ENCODE results near the gene PTTG1IP. TPM values are rescaled to one million over a fixed set of nuclear protein-coding genes. Genes with fewer than 3 reads are reported as not detected.

Gene PTTG1IP
- total and polyA plus RNA-seq, 2 donors (not counting 1 experiment from before 2014, with no cell fraction given) = 30.7 to 58.6 TPM

DNA sequence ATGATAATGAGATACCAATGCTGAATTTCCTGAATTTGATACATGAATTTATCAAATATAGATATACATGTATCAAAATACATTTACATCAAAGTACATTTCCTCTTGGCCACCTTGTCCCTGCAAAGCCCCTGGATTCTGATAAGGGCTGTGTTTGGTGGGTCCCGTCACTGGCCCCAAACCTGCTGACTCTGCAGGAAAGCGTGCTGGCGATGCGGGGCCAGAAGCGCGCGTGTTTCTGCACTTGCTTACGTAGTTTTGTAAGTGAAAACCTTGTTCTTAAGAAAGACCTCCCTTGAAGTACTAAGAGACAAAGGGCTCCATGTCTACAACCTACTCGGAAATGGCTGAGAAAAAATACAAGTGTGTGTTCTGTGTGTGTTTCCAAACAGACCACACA, 36.2 kb upstream of the PTTG1IP start:
- DNase-seq = no peak
- Histone ChIP-seq H3K9ac (ENCODE audit: low read length) (no peak overlapping the region), H3K27ac (ENCODE audit: low read length in 2 of 2) (peak overlapping the region in 1 of 2 donors; percentile 83), H3K27me3 (replicated peaks in 1 of 4; ENCODE audit: control extremely low read depth in 1 of 4, control insufficient read depth in 3 of 4, insufficient read depth in 4 of 4, low read length in 3 of 4) (no peaks in the 10 kb centered on the region), H3K4me3 (ENCODE audit: control extremely low read depth in 1 of 5, extremely low read depth in 1 of 5, insufficient read depth in 1 of 5, low read depth in 2 of 5, low read length in 4 of 5) (no peak overlapping the region), H3K4me2 (replicated peaks; ENCODE audit: low read depth, low read length, poor library complexity, severe bottlenecking) (no peak overlapping the region), H3K79me2 (ENCODE audit: control insufficient read depth, insufficient read depth, low read length) (peaks cover 95% of the 10 kb centered on the region), H4K20me1 (ENCODE audit: control insufficient read depth, insufficient read depth, low read length, poor library complexity, severe bottlenecking) (peaks cover 49% of the 10 kb centered on the region), H3K9me3 (ENCODE audit: control extremely low read depth in 1 of 3, control insufficient read depth in 2 of 3, insufficient read depth in 1 of 3, low read length in 2 of 3) (no peaks in the 10 kb centered on the region), H3K36me3 (replicated peaks in 1 of 2; ENCODE audit: control extremely low read depth in 1 of 2, control insufficient read depth in 1 of 2, extremely low read depth in 1 of 2, insufficient read depth in 2 of 2, low read length in 1 of 2) (peaks cover 0 to 38% of the 10 kb centered on the region in 2 experiments), H3K4me1 (ENCODE audit: control insufficient read depth in 2 of 2, insufficient read depth in 2 of 2, low read length in 2 of 2) (peaks cover 64 to 78% of the 10 kb centered on the region in 2 donors), H2AFZ (ENCODE audit: insufficient read depth, low read depth, low read length, poor library complexity, severe bottlenecking) (no peak overlapping the region)
- Mint-ChIP-seq H3K27me3 (no peaks in the 10 kb centered on the region), H3K9me3 (ENCODE audit: insufficient read depth) (no peaks in the 10 kb centered on the region), H3K4me1 (peaks cover 70% of the 10 kb centered on the region), H3K4me3 (peak overlapping the region; percentile 2), H3K27ac (peak overlapping the region; percentile 74)
- CTCF ChIA-PET = interaction anchor here (10.1 kb wide), 1 partner anchor 22 kb away, joined by 108 read pairs; no protein-coding TSS in a partner anchor
- ATAC-seq (ENCODE audit: low read depth) = no peak
- WGBS (ENCODE audit: insufficient coverage) = 100% methylated on average over 2 of the region's 9 CpGs
- intact Hi-C loops (cut with micrococcal nuclease) = loop anchor here (2.0 kb wide), 2 partner anchors 17 to 21 kb away; no protein-coding TSS in a partner anchor
- TF ChIP-seq, protein P1, sequence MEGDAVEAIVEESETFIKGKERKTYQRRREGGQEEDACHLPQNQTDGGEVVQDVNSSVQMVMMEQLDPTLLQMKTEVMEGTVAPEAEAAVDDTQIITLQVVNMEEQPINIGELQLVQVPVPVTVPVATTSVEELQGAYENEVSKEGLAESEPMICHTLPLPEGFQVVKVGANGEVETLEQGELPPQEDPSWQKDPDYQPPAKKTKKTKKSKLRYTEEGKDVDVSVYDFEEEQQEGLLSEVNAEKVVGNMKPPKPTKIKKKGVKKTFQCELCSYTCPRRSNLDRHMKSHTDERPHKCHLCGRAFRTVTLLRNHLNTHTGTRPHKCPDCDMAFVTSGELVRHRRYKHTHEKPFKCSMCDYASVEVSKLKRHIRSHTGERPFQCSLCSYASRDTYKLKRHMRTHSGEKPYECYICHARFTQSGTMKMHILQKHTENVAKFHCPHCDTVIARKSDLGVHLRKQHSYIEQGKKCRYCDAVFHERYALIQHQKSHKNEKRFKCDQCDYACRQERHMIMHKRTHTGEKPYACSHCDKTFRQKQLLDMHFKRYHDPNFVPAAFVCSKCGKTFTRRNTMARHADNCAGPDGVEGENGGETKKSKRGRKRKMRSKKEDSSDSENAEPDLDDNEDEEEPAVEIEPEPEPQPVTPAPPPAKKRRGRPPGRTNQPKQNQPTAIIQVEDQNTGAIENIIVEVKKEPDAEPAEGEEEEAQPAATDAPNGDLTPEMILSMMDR (IDR thresholded peaks at IDR 0.05) = no peak
- TF ChIP-seq EZH2 (IDR thresholded peaks at IDR 0.05; ENCODE audit: borderline replicate concordance, insufficient read depth, low read depth, low read length, poor library complexity, severe bottlenecking) = no peak
- POLR2A ChIA-PET = interaction anchor here (0.6 kb wide), 1 partner anchor 120 kb away, joined by 5 read pairs; no protein-coding TSS in a partner anchor

DNA sequence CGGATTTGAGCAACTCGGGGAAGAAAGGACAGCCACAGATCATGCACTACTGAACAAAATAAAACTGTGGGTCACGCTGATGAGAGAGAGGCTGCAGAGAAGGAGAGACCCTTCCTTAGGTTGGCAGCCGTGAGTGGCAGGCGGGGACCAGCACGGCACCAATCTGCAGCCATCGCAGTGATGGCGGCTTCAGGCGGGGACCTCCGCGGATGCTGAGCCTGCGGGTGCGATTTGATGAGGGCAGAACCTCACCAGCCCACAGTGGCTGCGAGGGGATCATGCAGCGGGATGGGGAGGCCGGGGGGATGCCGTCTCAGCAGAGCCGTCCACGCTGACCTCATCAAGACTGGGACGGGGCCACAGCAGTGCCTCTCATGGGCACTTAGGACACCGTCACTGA, 35.4 kb upstream of the PTTG1IP start:
- no peak overlapping the region for H3K4me3 ChIP-seq (ENCODE audit: control extremely low read depth in 1 of 5, extremely low read depth in 1 of 5, insufficient read depth in 1 of 5, low read depth in 2 of 5, low read length in 4 of 5)
- H3K9me3 ChIP-seq (ENCODE audit: control extremely low read depth in 1 of 3, control insufficient read depth in 2 of 3, insufficient read depth in 1 of 3, low read length in 2 of 3) = no peaks in the 10 kb centered on the region
- Mint-ChIP-seq H3K27ac (peak overlapping the region; percentile 67), H3K27me3 (no peaks in the 10 kb centered on the region), H3K9me3 (ENCODE audit: insufficient read depth) (no peaks in the 10 kb centered on the region), H3K4me1 (peaks cover 69% of the 10 kb centered on the region), H3K4me3 (no peak overlapping the region)
- ChIA-PET POLR2A (no interaction called here), CTCF (interaction anchor here (2.3 kb wide), 2 partner anchors 16 to 25 kb away, joined by 6 to 8 read pairs; no protein-coding TSS in a partner anchor)
- peaks cover 94% of the 10 kb centered on the region for H3K79me2 ChIP-seq (ENCODE audit: control insufficient read depth, insufficient read depth, low read length)
- H4K20me1 ChIP-seq (ENCODE audit: control insufficient read depth, insufficient read depth, low read length, poor library complexity, severe bottlenecking) = peaks cover 57% of the 10 kb centered on the region
- no peak for ATAC-seq (ENCODE audit: low read depth)
- H2AFZ ChIP-seq (ENCODE audit: insufficient read depth, low read depth, low read length, poor library complexity, severe bottlenecking) = no peak overlapping the region
- intact Hi-C loops (cut with micrococcal nuclease) = no loop called here
- no peak overlapping the region for H3K9ac ChIP-seq (ENCODE audit: low read length)
- H3K27me3 ChIP-seq (replicated peaks in 1 of 4; ENCODE audit: control extremely low read depth in 1 of 4, control insufficient read depth in 3 of 4, insufficient read depth in 4 of 4, low read length in 3 of 4) = no peaks in the 10 kb centered on the region
- 99% methylated on average over 21 of the region's 21 CpGs for WGBS (ENCODE audit: insufficient coverage)
- no peak overlapping the region for H3K27ac ChIP-seq (ENCODE audit: low read length in 2 of 2)
- peaks cover 56 to 73% of the 10 kb centered on the region in 2 donors for H3K4me1 ChIP-seq (ENCODE audit: control insufficient read depth in 2 of 2, insufficient read depth in 2 of 2, low read length in 2 of 2)
- TF ChIP-seq EZH2 (IDR thresholded peaks at IDR 0.05; ENCODE audit: borderline replicate concordance, insufficient read depth, low read depth, low read length, poor library complexity, severe bottlenecking) = no peak
- TF ChIP-seq, protein P1 (IDR thresholded peaks at IDR 0.05) = no peak
- peaks cover 3 to 46% of the 10 kb centered on the region in 2 experiments for H3K36me3 ChIP-seq (replicated peaks in 1 of 2; ENCODE audit: control extremely low read depth in 1 of 2, control insufficient read depth in 1 of 2, extremely low read depth in 1 of 2, insufficient read depth in 2 of 2, low read length in 1 of 2)
- H3K4me2 ChIP-seq (replicated peaks; ENCODE audit: low read depth, low read length, poor library complexity, severe bottlenecking) = peak overlapping the region; percentile 68
- no peak for DNase-seq
